Caco-2 (cell line): Measurements from ENCODE around the gene RCC2. TPM values are rescaled to one million over a fixed set of nuclear protein-coding genes. Genes with fewer than 3 reads are reported as not detected.

ENCODE experiments used
- BruUV-seq: library from RNA; stranded (reverse); fragments of 400-500 nt; replicated peaks from 2 replicates; lab custom pipeline; 2021; lab: Mats Ljungman, UMichigan
- CTCF ChIA-PET: fragments of 300-600 bp; sonication (Branson Sonifier 250); formaldehyde crosslinking; loops from one replicate; lab custom pipeline; 2022; ENCODE audit warnings: antibody characterized with exemption; lab: Charles Lee
- POLR2A ChIA-PET: fragments of 300-600 bp; sonication (Branson Sonifier 250); formaldehyde crosslinking; loops from one replicate; lab custom pipeline; 2022; ENCODE audit warnings: antibody characterized with exemption; lab: Charles Lee
- DNase-seq, 2 experiments: peaks; one replicate each; pipeline versions ENCODE4 v3.0.0 to v3.0.0-alpha.2; 2020 to 2022
- H3K27me3 ChIP-seq: replicated peaks from 2 replicates; pipeline ENCODE4 v1.6.0; 2011; ENCODE audit warnings: low read length; ENCODE audit not compliant: control insufficient read depth, insufficient read depth
- H3K36me3 ChIP-seq: 2 replicates; pipeline ENCODE4 v1.5.1; 2011; ENCODE audit warnings: low read length; ENCODE audit not compliant: control insufficient read depth, insufficient read depth
- H3K4me1 ChIP-seq: fragments of 250-450 bp; sonication (Bioruptor Pico); 2 replicates; pipeline ENCODE4 v1.5.1; 2020; ENCODE audit warnings: mild to moderate bottlenecking
- H3K4me3 ChIP-seq: 2 replicates; pipeline ENCODE4 v1.5.1; 2011; ENCODE audit warnings: low read depth, mild to moderate bottlenecking, control low read depth, low read length
- H3K9me3 ChIP-seq: fragments of 250-450 bp; sonication (Bioruptor Pico); 2 replicates; pipeline ENCODE4 v1.5.1; 2020; ENCODE audit warnings: mild to moderate bottlenecking, moderate library complexity
- H3K27ac Mint-ChIP-seq: one replicate; pipeline ENCODE4 v1.8.0; 2022; ENCODE audit warnings: mixed read lengths; ENCODE audit not compliant: unreplicated experiment
- H3K27me3 Mint-ChIP-seq: one replicate; pipeline ENCODE4 v1.8.0; 2022; ENCODE audit warnings: mixed read lengths; ENCODE audit not compliant: insufficient read depth, unreplicated experiment
- H3K36me3 Mint-ChIP-seq: one replicate; pipeline ENCODE4 v1.8.0; 2022; ENCODE audit warnings: mild to moderate bottlenecking, mixed read lengths; ENCODE audit not compliant: insufficient read depth, unreplicated experiment
- H3K4me1 Mint-ChIP-seq: one replicate; pipeline ENCODE4 v1.8.0; 2022; ENCODE audit warnings: low read depth, mixed read lengths; ENCODE audit not compliant: unreplicated experiment
- H3K4me3 Mint-ChIP-seq: one replicate; pipeline ENCODE4 v1.8.0; 2022; ENCODE audit warnings: mild to moderate bottlenecking, moderate library complexity, mixed read lengths; ENCODE audit not compliant: unreplicated experiment
- H3K9me3 Mint-ChIP-seq: one replicate; pipeline ENCODE4 v1.8.0; 2022; ENCODE audit warnings: mixed read lengths; ENCODE audit not compliant: unreplicated experiment
- intact Hi-C: fragments of 100-400 bp; cut with micrococcal nuclease; formaldehyde crosslinking; loops from one replicate; pipeline ENCODE4 v1.10.0; 2022; ENCODE audit not compliant: unreplicated experiment
- total RNA-seq: library from RNA; stranded (reverse); gene quantifications from 2 replicates; pipeline ENCODE4 v1.2.3, GENCODE V29; 2022
- TF ChIP-seq, protein P1 (sequence below), 2 experiments: fragments of 200-600 bp in 1 of 2; IDR thresholded peaks; 1 replicate in 1 of 2; 2 replicates in 1 of 2; pipeline versions ENCODE4 v1.5.1 to v1.8.0; 2011 to 2022; ENCODE audit warnings: antibody characterized with exemption in 1 of 2, control low read depth in 1 of 2, inconsistent platforms in 1 of 2, low read depth in 1 of 2, low read length in 1 of 2, mild to moderate bottlenecking in 1 of 2, moderate library complexity in 1 of 2; ENCODE audit not compliant: insufficient read depth in 1 of 2, severe bottlenecking in 1 of 2, unreplicated experiment in 1 of 2

Gene RCC2
- total RNA-seq, 1 experiment from 2014 or later: 103 TPM

DNA sequence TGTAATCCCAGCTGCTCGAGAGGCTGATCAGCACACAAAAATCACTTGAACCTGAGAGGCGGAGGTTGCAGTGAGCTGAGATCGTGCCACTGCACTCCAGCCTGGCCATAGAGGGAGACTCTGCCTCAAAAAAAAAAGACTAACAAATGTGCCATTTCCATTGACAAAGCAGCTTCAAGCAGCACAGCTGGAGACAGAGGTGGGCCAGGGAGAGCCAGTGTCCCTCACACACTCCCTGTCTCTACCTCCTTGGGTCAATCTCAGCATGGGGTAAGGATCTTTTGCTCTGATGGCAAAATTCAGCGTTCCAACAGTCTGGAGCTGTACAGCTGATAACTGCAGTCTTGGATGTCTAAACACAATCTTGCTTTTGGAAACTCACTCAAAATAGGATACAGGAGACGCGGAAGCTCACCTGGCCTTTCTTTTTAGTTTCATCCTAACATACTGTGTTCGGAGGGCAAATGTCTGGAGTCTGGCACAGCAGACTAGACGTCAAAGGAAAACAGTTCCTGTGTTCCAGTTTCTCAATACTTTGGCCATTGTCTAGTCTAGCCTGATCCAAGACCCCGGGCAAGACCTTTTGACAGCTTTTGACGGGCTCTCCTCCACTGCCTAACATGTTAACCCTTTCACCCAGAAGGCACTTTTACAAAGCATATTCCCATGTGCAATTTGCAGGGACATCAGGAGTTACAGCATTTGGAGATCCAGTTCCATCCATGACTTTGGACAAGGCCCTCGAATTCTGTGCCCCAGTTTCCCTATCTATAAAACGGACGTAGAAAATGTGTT, 2.9 kb downstream of the RCC2 start:
- Mint-ChIP-seq H3K27me3 (no peaks in the 10 kb centered on the region), H3K36me3 (peaks cover 52% of the 10 kb centered on the region), H3K4me1 (peaks cover 16% of the 10 kb centered on the region), H3K9me3 (no peaks in the 10 kb centered on the region), H3K4me3 (peak overlapping the region; percentile 58), H3K27ac (no peak overlapping the region)
- peak overlapping the region; percentile 78 for H3K4me3 ChIP-seq
- H3K27me3 ChIP-seq: no peaks in the 10 kb centered on the region
- ChIA-PET CTCF (no interaction called here), POLR2A (no interaction called here)
- peaks cover 1% of the 10 kb centered on the region; the same call in 1 of the 2 replicates for H3K36me3 ChIP-seq
- intact Hi-C loops: no loop called here
- peaks cover 18% of the 10 kb centered on the region for H3K4me1 ChIP-seq
- TF ChIP-seq, protein P1, sequence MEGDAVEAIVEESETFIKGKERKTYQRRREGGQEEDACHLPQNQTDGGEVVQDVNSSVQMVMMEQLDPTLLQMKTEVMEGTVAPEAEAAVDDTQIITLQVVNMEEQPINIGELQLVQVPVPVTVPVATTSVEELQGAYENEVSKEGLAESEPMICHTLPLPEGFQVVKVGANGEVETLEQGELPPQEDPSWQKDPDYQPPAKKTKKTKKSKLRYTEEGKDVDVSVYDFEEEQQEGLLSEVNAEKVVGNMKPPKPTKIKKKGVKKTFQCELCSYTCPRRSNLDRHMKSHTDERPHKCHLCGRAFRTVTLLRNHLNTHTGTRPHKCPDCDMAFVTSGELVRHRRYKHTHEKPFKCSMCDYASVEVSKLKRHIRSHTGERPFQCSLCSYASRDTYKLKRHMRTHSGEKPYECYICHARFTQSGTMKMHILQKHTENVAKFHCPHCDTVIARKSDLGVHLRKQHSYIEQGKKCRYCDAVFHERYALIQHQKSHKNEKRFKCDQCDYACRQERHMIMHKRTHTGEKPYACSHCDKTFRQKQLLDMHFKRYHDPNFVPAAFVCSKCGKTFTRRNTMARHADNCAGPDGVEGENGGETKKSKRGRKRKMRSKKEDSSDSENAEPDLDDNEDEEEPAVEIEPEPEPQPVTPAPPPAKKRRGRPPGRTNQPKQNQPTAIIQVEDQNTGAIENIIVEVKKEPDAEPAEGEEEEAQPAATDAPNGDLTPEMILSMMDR (IDR thresholded peaks at IDR 0.05; ENCODE audit: insufficient read depth in 1 of 2, low read depth in 1 of 2, low read length in 1 of 2, severe bottlenecking in 1 of 2, unreplicated experiment in 1 of 2): no peak
- TSS peak; percentile 13 for BruUV-seq
- DNase-seq: no peak
- no peaks in the 10 kb centered on the region for H3K9me3 ChIP-seq

GRCh38 chr1:17434601-17435000, 4.9 kb downstream of the RCC2 start:
- Mint-ChIP-seq H3K27me3 (no peaks in the 10 kb centered on the region), H3K4me3 (no peak overlapping the region), H3K27ac (no peak overlapping the region), H3K36me3 (peaks cover 55% of the 10 kb centered on the region), H3K9me3 (no peaks in the 10 kb centered on the region), H3K4me1 (no peaks in the 10 kb centered on the region)
- no peak for DNase-seq
- TF ChIP-seq, protein P1 (IDR thresholded peaks at IDR 0.05; ENCODE audit: insufficient read depth in 1 of 2, low read depth in 1 of 2, low read length in 1 of 2, severe bottlenecking in 1 of 2, unreplicated experiment in 1 of 2): no peak
- Histone ChIP-seq H3K4me3 (no peak overlapping the region), H3K4me1 (no peaks in the 10 kb centered on the region), H3K36me3 (peaks cover 1% of the 10 kb centered on the region; the same call in 1 of the 2 replicates), H3K9me3 (no peaks in the 10 kb centered on the region), H3K27me3 (no peaks in the 10 kb centered on the region)
- intact Hi-C loops: no loop called here
- ChIA-PET CTCF (no interaction called here), POLR2A (no interaction called here)
- no TSS peak for BruUV-seq

GRCh38 chr1:17434016-17434415, 5.5 kb downstream of the RCC2 start:
- Histone ChIP-seq H3K9me3 (no peaks in the 10 kb centered on the region), H3K27me3 (no peaks in the 10 kb centered on the region), H3K4me1 (no peaks in the 10 kb centered on the region), H3K36me3 (peaks cover 1% of the 10 kb centered on the region; the same call in 1 of the 2 replicates), H3K4me3 (no peak overlapping the region)
- no peaks in the 10 kb centered on the region for H3K9me3 Mint-ChIP-seq
- no TSS peak for BruUV-seq
- H3K27me3 Mint-ChIP-seq: no peaks in the 10 kb centered on the region
- TF ChIP-seq, protein P1 (IDR thresholded peaks at IDR 0.05; ENCODE audit: insufficient read depth in 1 of 2, low read depth in 1 of 2, low read length in 1 of 2, severe bottlenecking in 1 of 2, unreplicated experiment in 1 of 2): no peak
- no peaks in the 10 kb centered on the region for H3K4me1 Mint-ChIP-seq
- intact Hi-C loops: no loop called here
- H3K27ac Mint-ChIP-seq: no peak overlapping the region
- POLR2A ChIA-PET: no interaction called here
- peaks cover 55% of the 10 kb centered on the region for H3K36me3 Mint-ChIP-seq
- no peak for DNase-seq
- no peak overlapping the region for H3K4me3 Mint-ChIP-seq
- CTCF ChIA-PET: no interaction called here
